Measurements from ENCODE around the gene CASZ1. TPM values are rescaled to one million over a fixed set of nuclear protein-coding genes. Genes with fewer than 3 reads are reported as not detected.

Gene CASZ1
- total and polyA plus RNA-seq, 9 of the 15 experiments (the other 6 are each of a cell fraction or from before 2014, with no cell fraction given): 0.01 to 4.0 (median 0.76) TPM; not detected in 1

GRCh38 chr1:10789803-10790702 is 6.4 kb downstream of the CASZ1 start:
- H3K4me1 ChIP-seq (replicated peaks in 1 of 2; ENCODE audit: control insufficient read depth in 2 of 2, insufficient read depth in 2 of 2, low read length in 2 of 2): peaks cover 0 to 14% of the 10 kb centered on the region in 2 experiments; a peak in 3 of 5 replicates
- FAIRE-seq: no peak
- WGBS (ENCODE audit: insufficient coverage, low coverage, missing lambda C conversion rate): 10% methylated on average over 27 of the region's 27 CpGs

GRCh38 chr1:10789047-10789791 is 7.2 kb downstream of the CASZ1 start:
- FAIRE-seq (no peak), ATAC-seq (no peak), DNase-seq (ENCODE audit: extremely low read depth in 1 of 4, low spot score in 3 of 4) (no peak)
- H3K9ac ChIP-seq (ENCODE audit: insufficient read depth in 1 of 2, low read depth in 2 of 2, low read length in 2 of 2): no peak overlapping the region
- H3K36me3 ChIP-seq (ENCODE audit: control insufficient read depth, insufficient read depth, low read length): no peaks in the 10 kb centered on the region
- TF ChIP-seq ZNF280B (CRISPR knock-in tag; IDR thresholded peaks at IDR 0.05): no peak
- peak; percentile 30; the same call in 1 of the 2 replicates for TF ChIP-seq ZNF740 (CRISPR knock-in tag; IDR thresholded peaks at IDR 0.05)
- no peak; a peak in 1 of 4 replicates for TF ChIP-seq ZNF740 (tag; IDR thresholded peaks at IDR 0.05)
- H2AFZ ChIP-seq (ENCODE audit: low read depth, low read length): no peak overlapping the region
- no peaks in the 10 kb centered on the region for H3K79me2 ChIP-seq (ENCODE audit: control insufficient read depth, insufficient read depth, low read length)
- in situ Hi-C loops (cut with MboI) (no loop called here), intact Hi-C loops (cut with micrococcal nuclease) (no loop called here)
- ChIA-PET POLR2A (interaction anchor here (0.7 to 0.8 kb wide), 3 partner anchors 19 to 183 kb away, joined by 3 to 5 read pairs (median 4); no protein-coding TSS in a partner anchor), CTCF (ENCODE audit: low intra/inter-chr PET ratio) (no interaction called here)
- no peak overlapping the region for H3K27ac ChIP-seq (ENCODE audit: extremely low read depth, low read depth, low read length)
- peaks cover 63% of the 10 kb centered on the region in 2 experiments for H3K27me3 ChIP-seq (ENCODE audit: control insufficient read depth in 2 of 2, insufficient read depth in 2 of 2, low read length in 2 of 2)
- no peak overlapping the region for H3K4me2 ChIP-seq (ENCODE audit: insufficient read depth, low read length)
- no peaks in the 10 kb centered on the region; the same call in 1 of the 2 replicates for H3K9me3 ChIP-seq (replicated peaks; ENCODE audit: control insufficient read depth, insufficient read depth, low read depth, low read length)
- H4K20me1 ChIP-seq (replicated peaks; ENCODE audit: control insufficient read depth, insufficient read depth, low read length): peaks cover 21% of the 10 kb centered on the region
- no TSS peak for BruUV-seq (replicated peaks)
- 33% methylated on average over 5 of the region's 8 CpGs for WGBS (ENCODE audit: insufficient coverage, low coverage, missing lambda C conversion rate)
- H3K4me3 ChIP-seq: no peak overlapping the region
- H3K9me1 ChIP-seq (ENCODE audit: control insufficient read depth, insufficient read depth, low read length): no peaks in the 10 kb centered on the region
- peaks cover 0 to 12% of the 10 kb centered on the region in 2 experiments; a peak in 3 of 5 replicates for H3K4me1 ChIP-seq (replicated peaks in 1 of 2; ENCODE audit: control insufficient read depth in 2 of 2, insufficient read depth in 2 of 2, low read length in 2 of 2)

More at GRCh38 chr1:10789803-10790702, 6.4 kb downstream of the CASZ1 start:
- Histone ChIP-seq H3K9me3 (replicated peaks; ENCODE audit: control insufficient read depth, insufficient read depth, low read depth, low read length) (no peaks in the 10 kb centered on the region; the same call in 1 of the 2 replicates), H3K9me1 (ENCODE audit: control insufficient read depth, insufficient read depth, low read length) (no peaks in the 10 kb centered on the region), H3K4me2 (ENCODE audit: insufficient read depth, low read length) (no peak overlapping the region), H3K36me3 (ENCODE audit: control insufficient read depth, insufficient read depth, low read length) (no peaks in the 10 kb centered on the region), H3K79me2 (ENCODE audit: control insufficient read depth, insufficient read depth, low read length) (no peaks in the 10 kb centered on the region), H3K9ac (ENCODE audit: insufficient read depth in 1 of 2, low read depth in 2 of 2, low read length in 2 of 2) (no peak overlapping the region), H3K27ac (ENCODE audit: extremely low read depth, low read depth, low read length) (no peak overlapping the region), H4K20me1 (replicated peaks; ENCODE audit: control insufficient read depth, insufficient read depth, low read length) (peaks cover 21% of the 10 kb centered on the region), H2AFZ (ENCODE audit: low read depth, low read length) (no peak overlapping the region), H3K4me3 (no peak overlapping the region), H3K27me3 (ENCODE audit: control insufficient read depth in 2 of 2, insufficient read depth in 2 of 2, low read length in 2 of 2) (peaks cover 61 to 64% of the 10 kb centered on the region in 2 experiments)
- DNase-seq (ENCODE audit: extremely low read depth in 1 of 4, low spot score in 3 of 4) (no peak), ATAC-seq (no peak)
- POLR2A ChIA-PET: interaction anchor here (0.7 to 0.8 kb wide), 3 partner anchors 20 to 182 kb away, joined by 3 to 5 read pairs (median 4); no protein-coding TSS in a partner anchor
- intact Hi-C loops (cut with micrococcal nuclease): no loop called here
- BruUV-seq (replicated peaks): no TSS peak
- in situ Hi-C loops (cut with MboI): no loop called here
- TF ChIP-seq ZNF165 (CRISPR knock-in tag; IDR thresholded peaks at IDR 0.05; ENCODE audit: borderline replicate concordance) (no peak), MYC (IDR thresholded peaks at IDR 0.05; ENCODE audit: low read depth, low read length) (no peak), MYC (CRISPR knock-in tag; IDR thresholded peaks at IDR 0.05; ENCODE audit: borderline replicate concordance, low read depth) (0 out of 2 replicates have a peak, but pooled peaks have one; percentile 30)
- CTCF ChIA-PET (ENCODE audit: low intra/inter-chr PET ratio): no interaction called here
